Activated CD4-positive, alpha-beta T cell treated with anti-CD3 and anti-CD28 coated beads, Interleukin-2, amount 50 U/mL, for 48 hours (primary cell): Measurements from ENCODE around the gene ANKMY1.
"Not testable (repeated sequence)": the region's sequence is repeated elsewhere in the genome, so short reads cannot be mapped to it uniquely, and the experiment has no call there.

Source experiments
- DNase-seq, 2 experiments: peaks; one replicate each; pipeline ENCODE4 v3.0.0-alpha.2; 2020

The ANKMY1 gene

GRCh38 chr2:240551288-240551687 lies 6.5 kb downstream of the ANKMY1 start:
- no peak for DNase-seq

DNA sequence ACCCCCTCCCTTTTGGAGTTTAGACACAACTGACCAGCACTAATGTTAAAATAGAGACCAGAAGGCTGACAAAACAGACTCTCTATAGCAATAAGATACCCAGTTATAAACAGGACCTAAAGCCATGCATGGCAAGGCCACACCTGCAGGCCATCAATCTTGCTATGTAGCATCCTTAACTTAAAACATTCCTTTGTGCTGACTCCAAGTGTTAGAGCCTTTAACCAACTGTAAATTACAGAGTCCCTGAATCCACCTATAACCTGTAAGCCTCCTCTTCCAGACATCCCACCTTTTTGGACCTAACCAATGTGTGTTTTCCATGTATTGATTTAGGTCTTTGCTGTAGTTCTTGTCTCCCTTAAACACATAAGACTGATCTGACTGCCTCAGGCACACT lies 17.9 kb downstream of the ANKMY1 start:
- DNase-seq, result no peak

GRCh38 chr2:240539101-240539500 lies 18.7 kb downstream of the ANKMY1 start:
- not testable (repeated sequence) for DNase-seq

DNA sequence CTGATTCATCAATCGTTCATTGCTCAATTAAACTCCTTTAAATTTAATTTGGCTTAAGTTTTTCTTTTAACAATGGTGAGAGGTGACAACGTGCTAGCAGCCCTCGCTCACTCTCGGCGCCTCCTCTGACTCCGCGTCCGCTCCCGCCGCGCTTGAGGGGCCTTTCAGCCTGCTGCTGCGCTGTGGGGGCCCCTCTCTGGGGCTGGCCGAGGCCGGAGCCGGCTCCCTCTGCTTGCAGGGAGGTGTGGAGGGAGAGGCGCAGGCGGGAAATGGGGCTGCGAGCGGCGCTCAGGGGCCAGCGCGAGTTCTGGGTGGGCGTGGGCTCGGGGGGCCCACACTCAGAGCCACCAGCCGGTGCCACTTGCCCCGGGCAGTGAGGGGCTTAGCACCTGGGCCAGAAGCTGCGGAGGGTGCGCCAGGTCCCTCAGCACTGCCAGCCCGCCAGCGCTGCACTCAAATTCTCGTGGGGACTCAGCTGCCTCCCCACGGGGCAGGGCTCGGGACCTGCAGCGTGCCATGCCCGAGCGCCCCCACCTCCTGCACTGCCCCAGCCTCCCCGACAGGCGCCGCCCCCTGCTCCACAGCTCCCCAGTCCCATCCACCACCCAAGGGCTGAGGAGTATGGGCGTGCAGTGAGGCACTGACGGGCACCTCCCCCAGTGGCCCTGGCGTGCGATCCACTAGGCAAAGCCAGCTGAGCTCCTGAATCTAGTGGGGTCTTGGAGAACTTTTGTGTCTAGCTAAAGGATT lies 19.6 kb downstream of the ANKMY1 start:
- DNase-seq, result no peak

- no peak for DNase-seq
Measured at GRCh38 chr2:240532031-240532775, 25.6 kb downstream of the ANKMY1 start.

DNA sequence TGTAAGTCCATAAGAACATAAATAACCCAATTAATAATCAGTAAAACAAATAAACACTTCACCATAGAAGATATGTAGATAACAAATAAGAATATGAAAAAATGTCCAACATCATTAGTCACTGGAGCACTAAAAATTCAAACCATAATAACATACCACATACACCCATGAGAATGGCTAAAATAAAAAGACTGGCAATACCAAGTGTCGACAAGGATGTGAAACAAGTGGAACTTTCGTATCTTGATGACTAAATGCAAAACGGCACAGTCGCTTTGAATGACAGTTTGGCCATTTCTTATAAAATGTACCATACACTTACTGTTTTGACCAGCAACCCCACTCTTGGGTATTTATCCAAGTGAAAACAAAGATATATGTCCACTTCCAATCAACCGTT lies 26.8 kb downstream of the ANKMY1 start:
- DNase-seq, result no peak

DNA sequence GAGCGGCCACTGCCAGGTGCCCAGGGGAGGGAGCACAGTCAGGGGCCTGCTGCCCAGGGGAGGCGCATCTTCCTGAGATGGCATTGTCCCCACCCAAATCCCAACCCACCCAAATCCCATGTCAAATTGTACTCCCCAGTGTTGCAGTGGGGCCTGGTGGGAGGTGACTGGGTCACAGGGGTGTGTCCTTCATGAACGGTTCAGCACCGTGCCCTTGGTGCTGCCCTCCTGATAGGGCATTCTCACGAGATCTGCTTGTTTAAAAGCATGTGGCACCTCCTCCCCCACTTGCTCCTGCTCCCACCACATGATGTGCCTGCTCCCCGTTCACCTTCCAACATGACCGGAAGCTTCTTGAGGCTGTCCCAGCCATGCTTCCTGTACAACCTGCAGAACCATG lies 27.6 kb downstream of the ANKMY1 start:
- DNase-seq, result no peak

- no peak for DNase-seq
Measured at GRCh38 chr2:240529344-240529999, 28.3 kb downstream of the ANKMY1 start.

DNA sequence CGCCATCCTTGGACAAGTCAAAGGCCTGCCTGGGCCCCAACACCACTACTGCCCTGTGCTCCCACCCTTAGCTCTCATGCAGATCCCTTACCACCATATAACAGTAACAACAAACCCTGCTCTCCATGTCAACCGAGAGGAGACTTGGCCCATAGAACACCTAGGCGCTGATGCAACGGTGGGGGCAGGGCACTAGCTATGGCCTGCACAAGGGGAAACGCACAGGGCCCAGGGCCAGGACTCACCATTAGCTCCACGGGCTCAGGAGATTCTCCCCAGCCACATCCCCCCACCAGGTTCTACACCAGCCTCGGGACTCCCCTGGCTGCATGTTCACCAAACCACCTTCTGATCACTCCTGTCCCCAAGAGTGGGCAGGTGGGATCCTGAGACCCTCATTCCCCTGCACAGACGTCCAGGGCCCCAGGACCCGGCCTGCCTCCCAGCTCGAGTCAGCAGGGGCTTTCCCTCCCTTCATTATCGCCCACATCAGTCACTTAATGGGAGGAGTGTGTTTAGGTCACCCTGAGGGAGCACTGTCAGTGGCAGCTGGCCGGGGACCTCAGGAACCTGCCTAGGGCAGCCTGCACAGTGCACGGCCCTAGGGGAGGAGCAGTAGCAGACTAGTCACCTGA lies 29.3 kb downstream of the ANKMY1 start:
- DNase-seq, result no peak

- no peak for DNase-seq
Measured at GRCh38 chr2:240527153-240527750, 30.5 kb downstream of the ANKMY1 start.

GRCh38 chr2:240526521-240526920 lies 31.3 kb downstream of the ANKMY1 start:
- DNase-seq, result no peak

DNA sequence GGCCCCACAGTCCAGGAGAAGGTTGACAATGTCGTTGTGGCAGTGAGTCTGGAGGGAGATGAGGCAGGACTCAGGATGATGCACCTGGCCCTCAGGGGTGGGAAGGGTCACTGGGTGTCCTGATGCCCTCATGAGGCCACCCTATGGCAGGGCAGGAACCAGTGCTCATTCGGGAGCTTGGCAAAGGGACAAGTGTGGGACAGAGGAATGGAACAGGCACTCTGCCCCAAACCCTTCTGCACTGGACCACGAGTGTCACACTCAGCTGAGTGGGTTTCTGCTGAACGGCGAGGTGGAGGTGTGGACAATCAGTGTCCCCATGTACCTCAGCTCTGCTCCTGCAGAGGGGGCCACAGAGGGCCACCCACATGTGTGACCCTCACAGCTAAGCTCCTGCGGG lies 32.0 kb downstream of the ANKMY1 start:
- DNase-seq, result no peak

DNA sequence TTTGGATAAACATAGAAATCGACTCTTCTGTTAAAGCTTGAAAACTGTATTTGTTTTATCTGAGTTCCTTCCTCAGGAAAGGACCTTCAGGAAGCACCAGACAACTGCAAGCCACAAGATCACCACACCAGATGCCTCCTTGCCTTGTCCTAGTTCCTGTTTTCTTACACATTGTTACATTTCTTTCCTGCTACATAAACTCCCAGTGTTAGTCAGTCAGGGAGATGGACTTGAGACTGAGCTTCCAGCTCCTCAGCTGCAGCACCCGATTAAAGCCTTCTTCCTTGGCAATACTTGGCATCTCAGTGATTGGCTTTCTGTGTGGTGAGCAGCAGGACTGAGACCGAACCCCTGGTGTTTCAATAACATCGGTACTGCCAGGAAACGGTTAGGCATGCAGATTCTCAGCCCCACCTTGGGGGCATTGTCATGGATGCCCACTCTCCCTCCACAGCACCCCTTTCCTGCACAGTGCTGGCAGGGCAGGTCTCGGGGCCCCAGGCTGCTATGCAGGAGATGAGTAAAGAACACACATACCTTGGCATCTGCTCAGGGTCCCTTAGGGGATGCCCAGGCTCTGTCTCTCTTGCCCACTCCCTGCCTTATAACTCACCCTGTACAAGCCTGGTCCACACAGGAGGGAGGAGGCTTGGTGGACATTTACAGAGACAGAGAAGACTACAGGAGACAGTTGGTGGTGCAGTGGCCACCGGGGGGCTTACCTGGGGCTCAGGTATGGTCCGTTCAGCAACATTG lies 32.6 kb downstream of the ANKMY1 start:
- DNase-seq, result no peak

- DNase-seq, result no peak
Measured at GRCh38 chr2:240523451-240524281, 34.1 kb downstream of the ANKMY1 start.

- no peak for DNase-seq
Measured at GRCh38 chr2:240522406-240522805, 35.4 kb downstream of the ANKMY1 start.

DNA sequence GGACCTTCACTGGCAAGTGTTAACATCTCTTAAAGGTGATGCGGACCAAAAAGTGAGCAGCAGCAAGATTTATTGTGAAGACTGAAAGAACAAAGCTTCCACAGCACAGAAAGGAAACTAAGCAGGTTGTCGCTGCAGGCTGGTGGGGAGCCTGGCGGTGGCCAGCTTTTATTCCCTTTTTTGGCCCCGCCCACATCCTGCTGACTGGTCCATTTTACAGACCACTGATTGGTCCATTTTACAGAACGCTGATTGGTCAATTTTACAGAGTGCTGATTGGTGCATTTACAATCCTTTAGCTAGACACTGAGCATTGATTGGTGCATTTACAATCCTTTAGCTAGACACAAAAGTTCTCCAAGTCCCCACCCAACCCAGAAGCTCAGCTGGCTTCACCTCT lies 35.9 kb downstream of the ANKMY1 start:
- DNase-seq, result not testable (repeated sequence)

- no peak for DNase-seq
Measured at GRCh38 chr2:240520974-240521350, 36.8 kb downstream of the ANKMY1 start.

DNA sequence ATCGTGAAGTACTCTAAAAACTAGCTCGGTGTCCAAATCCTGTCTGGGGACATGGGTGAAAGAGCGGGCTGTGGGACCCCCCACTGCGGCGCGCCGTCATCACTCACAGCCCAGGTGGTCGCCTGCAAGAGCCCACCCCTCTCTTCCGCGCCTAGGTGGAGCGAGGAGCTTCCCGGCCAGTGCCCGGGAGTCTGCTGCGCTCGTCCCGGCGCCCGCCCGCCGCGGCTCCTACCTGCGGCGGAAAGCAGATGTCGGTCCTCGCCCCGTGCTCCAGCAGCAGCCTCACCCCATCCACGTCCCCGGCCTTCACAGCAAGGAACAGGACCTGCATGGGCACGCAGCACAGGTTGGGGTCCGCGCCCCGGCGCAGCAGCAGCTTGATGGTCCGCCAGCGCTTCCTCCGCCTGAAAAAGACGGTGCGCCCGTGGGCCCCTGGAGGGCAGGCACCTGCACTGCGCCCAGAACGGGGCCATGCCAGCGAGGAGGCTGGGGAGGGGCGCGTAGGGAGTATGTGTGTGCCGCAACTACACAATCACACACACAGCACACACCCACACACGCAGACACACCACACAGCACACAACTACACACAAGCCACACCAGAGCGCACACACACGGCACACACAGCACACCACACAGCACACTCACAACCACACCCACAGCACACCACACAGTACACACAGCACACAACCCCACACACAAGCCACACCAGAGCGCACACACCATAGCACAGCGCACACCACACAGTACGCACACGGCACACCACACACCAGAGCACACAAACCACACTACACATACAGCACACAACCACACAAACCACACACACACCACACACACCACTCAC lies 37.4 kb downstream of the ANKMY1 start:
- no peak for DNase-seq

- DNase-seq, result no peak
Measured at GRCh38 chr2:240519396-240520129, 38.2 kb downstream of the ANKMY1 start.

DNA sequence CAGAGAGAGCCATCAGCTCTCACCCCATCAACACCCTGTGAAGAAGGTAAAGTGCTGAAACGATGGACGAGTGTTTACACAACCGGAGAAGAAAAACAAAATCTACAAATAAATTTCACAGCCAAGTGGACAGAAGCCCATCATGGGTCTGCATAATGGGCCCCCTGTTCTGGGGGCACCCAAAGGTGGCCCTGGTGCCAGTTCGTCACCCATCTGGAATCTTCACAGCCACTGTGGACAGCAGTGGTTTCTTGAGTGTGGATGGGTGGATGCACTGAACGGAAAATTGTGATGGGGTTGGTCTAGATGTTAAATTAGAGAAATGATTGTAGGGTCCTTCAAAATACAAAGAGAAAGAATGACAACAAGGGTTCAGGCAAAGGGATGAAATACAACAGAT lies 38.8 kb downstream of the ANKMY1 start:
- DNase-seq, result no peak
